Natural killer cell (primary cell): ENCODE data around the gene GSTK1. TPM values are rescaled to one million over a fixed set of nuclear protein-coding genes. Genes with fewer than 3 reads are reported as not detected.

ENCODE experiments used
- ATAC-seq, 3 donors: fragments of 150-1000 bp in 2 of 3; fragments of 200-7000 bp in 1 of 3; cut with Tn5 transposase; 1 replicate in 1 of 3; 2 replicates in 2 of 3; pipeline ENCODE4 v1.10.0; 2021; ENCODE audit warnings: mild to moderate bottlenecking in 2 of 3, moderate library complexity in 2 of 3
- DNase-seq, 2 donors: peaks; one replicate each; pipeline versions ENCODE4 v3.0.0 to v3.0.0-alpha.2; 2013 to 2021; ENCODE audit warnings: mixed read lengths in 1 of 2
- H3K27ac ChIP-seq: one replicate; pipeline ENCODE4 v1.5.1; 2013; ENCODE audit warnings: mild to moderate bottlenecking, low read length
- H3K27me3 ChIP-seq: one replicate; pipeline ENCODE4 v1.6.1; 2013; ENCODE audit warnings: low read length; ENCODE audit not compliant: control insufficient read depth, insufficient read depth
- H3K36me3 ChIP-seq: one replicate; pipeline ENCODE4 v1.6.1; 2013; ENCODE audit warnings: low read length; ENCODE audit not compliant: control insufficient read depth, insufficient read depth
- H3K4me1 ChIP-seq: one replicate; pipeline ENCODE4 v1.6.1; 2013; ENCODE audit warnings: low read length; ENCODE audit not compliant: control insufficient read depth, insufficient read depth
- H3K4me3 ChIP-seq: one replicate; pipeline ENCODE4 v1.5.1; 2013; ENCODE audit warnings: low read length
- H3K9me3 ChIP-seq: one replicate; pipeline ENCODE4 v1.6.1; 2013; ENCODE audit warnings: low read length; ENCODE audit not compliant: control insufficient read depth, insufficient read depth
- H3K27ac Mint-ChIP-seq, 2 donors: one replicate each; pipeline ENCODE4 v1.8.0; 2022; ENCODE audit warnings: mild to moderate bottlenecking in 2 of 2, mixed read lengths in 2 of 2, moderate library complexity in 1 of 2
- H3K27me3 Mint-ChIP-seq, 2 donors: one replicate each; pipeline ENCODE4 v1.8.0; 2022; ENCODE audit warnings: low read depth in 2 of 2, mixed read lengths in 2 of 2
- H3K36me3 Mint-ChIP-seq: one replicate; pipeline ENCODE4 v1.8.0; 2022; ENCODE audit warnings: mixed read lengths
- H3K4me1 Mint-ChIP-seq, 2 donors: one replicate each; pipeline ENCODE4 v1.8.0; 2022; ENCODE audit warnings: mixed read lengths in 2 of 2
- H3K4me3 Mint-ChIP-seq: one replicate; pipeline ENCODE4 v1.8.0; 2022; ENCODE audit warnings: mild to moderate bottlenecking, moderate library complexity, mixed read lengths
- H3K9me3 Mint-ChIP-seq, 2 donors: one replicate each; pipeline ENCODE4 v1.8.0; 2022; ENCODE audit warnings: mixed read lengths in 2 of 2
- CTCF ChIP-seq: fragments of 200-600 bp; IDR thresholded peaks from one replicate; pipeline ENCODE4 v1.8.0; 2022; ENCODE audit warnings: antibody characterized with exemption
- WGBS: methylation state at CpG from one replicate; pipeline ENCODE4 v1.1.7; 2013; ENCODE audit warnings: missing lambda C conversion rate; ENCODE audit not compliant: insufficient coverage; 5-methylcytosine and 5-hydroxymethylcytosine counted together
- intact Hi-C: fragments of 100-400 bp; cut with micrococcal nuclease; formaldehyde crosslinking; loops from one replicate; pipeline ENCODE4 v1.14.2; 2022
- total RNA-seq, 4 donors: library from RNA; stranded (reverse); fragments of 120-200 nt in 1 of 4; gene quantifications; one replicate each; pipeline versions ENCODE4 v1.2.3 to v1.2.4, GENCODE V29; 2013 to 2022

Gene GSTK1
- total RNA-seq, 3 donors from 2014 or later (not counting 1 experiment from before 2014, with no cell fraction given): 159 to 215 (median 181) TPM

GRCh38 chr7:143234533-143234875 is 28.7 kb upstream of the GSTK1 start:
- no peaks in the 10 kb centered on the region for H3K36me3 ChIP-seq
- Mint-ChIP-seq H3K4me3 (no peak overlapping the region), H3K27ac (no peak overlapping the region), H3K4me1 (no peaks in the 10 kb centered on the region), H3K9me3 (peaks cover 2 to 12% of the 10 kb centered on the region in 2 donors), H3K36me3 (peaks cover 22% of the 10 kb centered on the region), H3K27me3 (peaks cover 16 to 35% of the 10 kb centered on the region in 2 donors)
- intact Hi-C loops: no loop called here
- 80% methylated on average over 3 of the region's 3 CpGs for WGBS
- H3K9me3 ChIP-seq: no peaks in the 10 kb centered on the region
- DNase-seq: no peak
- H3K4me3 ChIP-seq: no peak overlapping the region
- no peaks in the 10 kb centered on the region for H3K27me3 ChIP-seq
- TF ChIP-seq CTCF: no peak
- H3K27ac ChIP-seq: no peak overlapping the region
- H3K4me1 ChIP-seq: no peaks in the 10 kb centered on the region
- no peak for ATAC-seq

- peaks cover 2 to 12% of the 10 kb centered on the region in 2 donors for H3K9me3 Mint-ChIP-seq
- intact Hi-C loops: no loop called here
- no peak overlapping the region for H3K4me3 ChIP-seq
- no peak for DNase-seq
- no peak overlapping the region for H3K27ac ChIP-seq
- no peaks in the 10 kb centered on the region for H3K27me3 ChIP-seq
- H3K27ac Mint-ChIP-seq: no peak overlapping the region
- TF ChIP-seq CTCF: no peak
- H3K36me3 Mint-ChIP-seq: peaks cover 22% of the 10 kb centered on the region
- ATAC-seq: no peak
- H3K4me1 Mint-ChIP-seq: no peaks in the 10 kb centered on the region
- no peaks in the 10 kb centered on the region for H3K9me3 ChIP-seq
- no peaks in the 10 kb centered on the region for H3K36me3 ChIP-seq
- no peaks in the 10 kb centered on the region for H3K4me1 ChIP-seq
- WGBS: no CpG with 5 or more reads among the region's 1 CpG
- no peak overlapping the region for H3K4me3 Mint-ChIP-seq
- peaks cover 16 to 35% of the 10 kb centered on the region in 2 donors for H3K27me3 Mint-ChIP-seq
Observed at GRCh38 chr7:143235561-143235960, 27.7 kb upstream of the GSTK1 start.

- Histone ChIP-seq H3K4me3 (no peak overlapping the region), H3K27me3 (no peaks in the 10 kb centered on the region), H3K27ac (no peak overlapping the region), H3K4me1 (peaks cover 3% of the 10 kb centered on the region), H3K36me3 (no peaks in the 10 kb centered on the region), H3K9me3 (no peaks in the 10 kb centered on the region)
- Mint-ChIP-seq H3K27ac (no peak overlapping the region), H3K4me3 (no peak overlapping the region), H3K36me3 (peaks cover 22% of the 10 kb centered on the region), H3K4me1 (no peaks in the 10 kb centered on the region), H3K27me3 (peaks cover 16 to 36% of the 10 kb centered on the region in 2 donors), H3K9me3 (peaks cover 2 to 12% of the 10 kb centered on the region in 2 donors)
- WGBS: 83% methylated on average over 3 of the region's 3 CpGs
- DNase-seq (no peak), ATAC-seq (no peak)
- intact Hi-C loops: no loop called here
- no peak for TF ChIP-seq CTCF
Observed at GRCh38 chr7:143236408-143236990, 26.7 kb upstream of the GSTK1 start.

- H3K4me3 Mint-ChIP-seq: no peak overlapping the region
- Histone ChIP-seq H3K27ac (no peak overlapping the region), H3K4me1 (peaks cover 3% of the 10 kb centered on the region), H3K27me3 (no peaks in the 10 kb centered on the region), H3K36me3 (no peaks in the 10 kb centered on the region), H3K9me3 (no peaks in the 10 kb centered on the region), H3K4me3 (no peak overlapping the region)
- H3K36me3 Mint-ChIP-seq: peaks cover 22% of the 10 kb centered on the region
- H3K4me1 Mint-ChIP-seq: no peaks in the 10 kb centered on the region
- DNase-seq: no peak
- H3K27ac Mint-ChIP-seq: no peak overlapping the region
- peaks cover 20 to 41% of the 10 kb centered on the region in 2 donors for H3K27me3 Mint-ChIP-seq
- ATAC-seq: no peak
- no peak for TF ChIP-seq CTCF
- H3K9me3 Mint-ChIP-seq: peaks cover 2 to 12% of the 10 kb centered on the region in 2 donors
- intact Hi-C loops: no loop called here
Observed at GRCh38 chr7:143237366-143237765, 25.9 kb upstream of the GSTK1 start.
